ENCODE results near the gene LONP1.

The LONP1 gene

DNA sequence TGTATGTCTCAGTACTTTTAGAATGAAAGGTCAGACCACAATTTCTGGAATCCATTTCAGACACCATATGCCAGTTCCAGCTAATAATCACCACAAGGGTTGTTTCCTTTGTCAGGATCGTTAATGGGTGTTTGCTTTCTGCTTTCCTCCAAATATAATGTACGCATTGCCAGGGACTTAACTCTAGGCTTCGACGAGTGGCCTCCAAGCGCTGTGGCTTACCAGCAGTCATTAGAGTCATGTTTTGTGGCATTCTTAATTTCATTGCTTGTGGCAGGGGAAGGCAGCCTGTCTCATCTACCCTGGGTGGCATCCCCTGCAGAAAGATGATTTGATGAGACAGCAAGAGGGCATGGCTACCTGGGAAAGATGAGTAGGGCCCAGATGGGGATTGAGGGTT is 74.5 kb downstream of the LONP1 start:
- DNase-seq (ENCODE audit: low read depth in 1 of 2, low spot score in 1 of 2): no peak
- no peak for TF ChIP-seq REST (IDR thresholded peaks at IDR 0.05; ENCODE audit: insufficient replicate concordance, low read depth)
- TF ChIP-seq POLR2AphosphoS5 (IDR thresholded peaks at IDR 0.05; ENCODE audit: low read depth): no peak
- no peak for TF ChIP-seq SPI1 (IDR thresholded peaks at IDR 0.05; ENCODE audit: borderline replicate concordance, low read depth)
- no peak for TF ChIP-seq CTCF (IDR thresholded peaks at IDR 0.05; ENCODE audit: insufficient read depth, low read length)
- TF ChIP-seq GABPA (IDR thresholded peaks at IDR 0.05; ENCODE audit: low read depth): no peak
- H3K27ac ChIP-seq (replicated peaks): no peak overlapping the region
- H3K27me3 ChIP-seq (ENCODE audit: insufficient read depth, poor library complexity, severe bottlenecking): no peaks in the 10 kb centered on the region
- no peak overlapping the region for H3K4me3 ChIP-seq (replicated peaks; ENCODE audit: insufficient read depth, low read length)

- Histone ChIP-seq H3K4me3 (replicated peaks; ENCODE audit: insufficient read depth, low read length) (no peak overlapping the region), H3K27ac (replicated peaks) (no peak overlapping the region), H3K27me3 (ENCODE audit: insufficient read depth, poor library complexity, severe bottlenecking) (no peaks in the 10 kb centered on the region)
- no peak for DNase-seq (ENCODE audit: low read depth in 1 of 2, low spot score in 1 of 2)
- no peak for TF ChIP-seq CTCF (IDR thresholded peaks at IDR 0.05; ENCODE audit: insufficient read depth, low read length)
- TF ChIP-seq REST (IDR thresholded peaks at IDR 0.05; ENCODE audit: insufficient replicate concordance, low read depth): no peak
- no peak for TF ChIP-seq SPI1 (IDR thresholded peaks at IDR 0.05; ENCODE audit: borderline replicate concordance, low read depth)
- no peak for TF ChIP-seq GABPA (IDR thresholded peaks at IDR 0.05; ENCODE audit: low read depth)
- TF ChIP-seq POLR2AphosphoS5 (IDR thresholded peaks at IDR 0.05; ENCODE audit: low read depth): no peak
Observed at GRCh38 chr19:5644037-5644436, 75.9 kb downstream of the LONP1 start.

GRCh38 chr19:5643060-5643459 is 76.9 kb downstream of the LONP1 start:
- Histone ChIP-seq H3K27ac (replicated peaks) (no peak overlapping the region), H3K27me3 (ENCODE audit: insufficient read depth, poor library complexity, severe bottlenecking) (no peaks in the 10 kb centered on the region), H3K4me3 (replicated peaks; ENCODE audit: insufficient read depth, low read length) (no peak overlapping the region)
- no peak for TF ChIP-seq CTCF (IDR thresholded peaks at IDR 0.05; ENCODE audit: insufficient read depth, low read length)
- TF ChIP-seq POLR2AphosphoS5 (IDR thresholded peaks at IDR 0.05; ENCODE audit: low read depth): no peak
- no peak for TF ChIP-seq SPI1 (IDR thresholded peaks at IDR 0.05; ENCODE audit: borderline replicate concordance, low read depth)
- no peak for TF ChIP-seq REST (IDR thresholded peaks at IDR 0.05; ENCODE audit: insufficient replicate concordance, low read depth)
- no peak for TF ChIP-seq GABPA (IDR thresholded peaks at IDR 0.05; ENCODE audit: low read depth)
- no peak for DNase-seq (ENCODE audit: low read depth in 1 of 2, low spot score in 1 of 2)
